ENCODE measurements around the gene NCBP2L.

Gene NCBP2L

GRCh38 chrX:107752043-107752442 is 25.5 kb upstream of the NCBP2L start:
- DNase-seq (ENCODE audit: extremely low read depth, low read depth), result no peak
- TF ChIP-seq CTCF (IDR thresholded peaks at IDR 0.05; ENCODE audit: low read depth, low read length), result no peak

- DNase-seq (ENCODE audit: extremely low read depth, low read depth), result no peak
- no peak for TF ChIP-seq CTCF (IDR thresholded peaks at IDR 0.05; ENCODE audit: low read depth, low read length)
Observed at GRCh38 chrX:107752714-107753113, 24.8 kb upstream of the NCBP2L start.

- no peak for DNase-seq (ENCODE audit: extremely low read depth, low read depth)
- TF ChIP-seq CTCF (IDR thresholded peaks at IDR 0.05; ENCODE audit: low read depth, low read length), result no peak
Observed at GRCh38 chrX:107753187-107753586, 24.3 kb upstream of the NCBP2L start.

- no peak for DNase-seq (ENCODE audit: extremely low read depth, low read depth)
- TF ChIP-seq CTCF (IDR thresholded peaks at IDR 0.05; ENCODE audit: low read depth, low read length), result no peak
Observed at GRCh38 chrX:107755721-107756120, 21.8 kb upstream of the NCBP2L start.

GRCh38 chrX:107758231-107758766 is 19.2 kb upstream of the NCBP2L start:
- DNase-seq (ENCODE audit: extremely low read depth, low read depth), result no peak

GRCh38 chrX:107760304-107761077 is 17.0 kb upstream of the NCBP2L start:
- no peak for DNase-seq (ENCODE audit: extremely low read depth, low read depth)
- no peak for TF ChIP-seq CTCF (IDR thresholded peaks at IDR 0.05; ENCODE audit: low read depth, low read length)

More at GRCh38 chrX:107758231-107758766, 19.2 kb upstream of the NCBP2L start:
- no peak for TF ChIP-seq CTCF (IDR thresholded peaks at IDR 0.05; ENCODE audit: low read depth, low read length)

- TF ChIP-seq CTCF (IDR thresholded peaks at IDR 0.05; ENCODE audit: low read depth, low read length), result no peak
- no peak for DNase-seq (ENCODE audit: extremely low read depth, low read depth)
Observed at GRCh38 chrX:107763647-107764046, 13.9 kb upstream of the NCBP2L start.

Measured in AG09319 (cell line).